Endothelial cell of umbilical vein (primary cell): ENCODE results near the gene TCHHL1. TPM values are rescaled to one million over a fixed set of nuclear protein-coding genes. Genes with fewer than 3 reads are reported as not detected.

ENCODE experiments used
- BruUV-seq: library from RNA; stranded (reverse); fragments of 400-500 nt; replicated peaks from 2 replicates; lab custom pipeline; 2021; lab: Mats Ljungman, UMichigan
- CTCF ChIA-PET: fragments of 300-600, 350-600 bp; sonication (Branson Sonifier 250); formaldehyde crosslinking; loops from one replicate; lab custom pipeline; 2021; ENCODE audit warnings: antibody characterized with exemption, inconsistent platforms; lab: Charles Lee
- POLR2A ChIA-PET: fragments of 300-600, 350-600 bp; sonication (Branson Sonifier 250); formaldehyde crosslinking; loops from one replicate; lab custom pipeline; 2021; ENCODE audit warnings: antibody characterized with exemption, inconsistent platforms; lab: Charles Lee
- DNase-seq: peaks from one replicate; pipeline ENCODE4 v3.0.0-alpha.2; 2011; ENCODE audit warnings: low read depth, low spot score
- FAIRE-seq: peaks from 2 replicates; lab custom pipeline; 2011; peaks lifted over from hg19 to GRCh38; lab: Jason Lieb, UNC
- H2AFZ ChIP-seq: 2 replicates; pipeline ENCODE4 v1.6.0; 2012; ENCODE audit warnings: low read depth, low read length, control low read depth, inconsistent platforms
- H3K27ac ChIP-seq: 2 replicates; pipeline ENCODE4 v1.5.1; 2011; ENCODE audit warnings: low read depth, mild to moderate bottlenecking, control low read depth, low read length, moderate library complexity; ENCODE audit not compliant: insufficient read depth
- H3K27me3 ChIP-seq, 2 experiments: 2 replicates each; pipeline versions ENCODE4 v1.6.0 to v1.6.1; 2011; ENCODE audit warnings: low read length in 2 of 2, mixed read lengths in 1 of 2; ENCODE audit not compliant: control insufficient read depth in 2 of 2, insufficient read depth in 2 of 2
- H3K36me3 ChIP-seq, 2 experiments: 2 replicates in 1 of 2; 3 replicates in 1 of 2; pipeline ENCODE4 v1.5.1; 2011; ENCODE audit warnings: low read length in 2 of 2, mild to moderate bottlenecking in 1 of 2, moderate library complexity in 1 of 2; ENCODE audit not compliant: control insufficient read depth in 2 of 2, insufficient read depth in 2 of 2; ENCODE audit errors: extremely low read depth in 1 of 2
- H3K4me1 ChIP-seq: 3 replicates; pipeline ENCODE4 v1.5.1; 2011; ENCODE audit warnings: mild to moderate bottlenecking, low read length; ENCODE audit not compliant: control insufficient read depth, insufficient read depth; ENCODE audit errors: extremely low read depth
- H3K4me2 ChIP-seq: 2 replicates; pipeline ENCODE4 v1.6.1; 2011; ENCODE audit warnings: low read length, control low read depth, mixed read lengths; ENCODE audit not compliant: insufficient read depth
- H3K4me3 ChIP-seq, 3 experiments: fragments of 200-600 bp in 1 of 3; sonication (generic), shearing (Covaris generic) in 1 of 3; replicated peaks in 1 of 3; 2 replicates each; pipeline ENCODE4 v1.5.1; 2011 to 2016; ENCODE audit warnings: control low read depth in 3 of 3, low read length in 3 of 3, mild to moderate bottlenecking in 2 of 3, inconsistent platforms in 1 of 3, low read depth in 1 of 3, moderate library complexity in 1 of 3; ENCODE audit not compliant: insufficient read depth in 1 of 3
- H3K79me2 ChIP-seq: 2 replicates; pipeline ENCODE4 v1.6.0; 2012; ENCODE audit warnings: low read length, inconsistent platforms; ENCODE audit not compliant: control insufficient read depth, insufficient read depth
- H3K9ac ChIP-seq: replicated peaks from 2 replicates; pipeline ENCODE3; 2011; ENCODE audit warnings: low read length, control low read depth; ENCODE audit not compliant: insufficient read depth; ENCODE audit errors: extremely low read depth
- H3K9me1 ChIP-seq: replicated peaks from 3 replicates; pipeline ENCODE4 v1.6.0; 2011; ENCODE audit warnings: mild to moderate bottlenecking, low read length; ENCODE audit not compliant: control insufficient read depth, insufficient read depth; ENCODE audit errors: extremely low read depth
- H3K9me3 ChIP-seq: replicated peaks from 2 replicates; pipeline ENCODE4 v1.5.1; 2012; ENCODE audit warnings: low read length, inconsistent platforms; ENCODE audit not compliant: control insufficient read depth, insufficient read depth
- H4K20me1 ChIP-seq: replicated peaks from 2 replicates; pipeline ENCODE3; 2011; ENCODE audit warnings: mild to moderate bottlenecking, low read length; ENCODE audit not compliant: control insufficient read depth, insufficient read depth; ENCODE audit errors: extremely low read depth
- FOS ChIP-seq: IDR thresholded peaks from 2 replicates; pipeline ENCODE4 v1.6.1; 2011; ENCODE audit warnings: mild to moderate bottlenecking, low read length, moderate library complexity, borderline replicate concordance; ENCODE audit not compliant: insufficient read depth
- JUN ChIP-seq: IDR thresholded peaks from 2 replicates; pipeline ENCODE4 v1.6.1; 2011; ENCODE audit warnings: borderline replicate concordance, low read depth; ENCODE audit not compliant: insufficient read length, insufficient read depth
- MAX ChIP-seq: IDR thresholded peaks from 2 replicates; pipeline ENCODE4 v1.6.1; 2011; ENCODE audit not compliant: insufficient read depth, insufficient read length
- POLR2AphosphoS5 ChIP-seq: IDR thresholded peaks from 2 replicates; pipeline ENCODE4 v1.6.1; 2012; ENCODE audit warnings: low read depth, mild to moderate bottlenecking, control low read depth, low read length, moderate library complexity; ENCODE audit not compliant: insufficient read depth
- dilution Hi-C: fragments of 300-500 bp; cut with MboI; formaldehyde crosslinking; loops from one replicate; pipeline ENCODE4 v1.15.0; 2019; ENCODE audit warnings: low sequenced_read_pairs; ENCODE audit not compliant: extremely low pct_ligation_motif_present
- intact Hi-C: fragments of 100-400 bp; cut with micrococcal nuclease; formaldehyde crosslinking; loops from one replicate; pipeline ENCODE4 v1.10.0; 2022
- polyA plus RNA-seq, 4 experiments: library from polyadenylated mRNA; depleted of rRNA in 3 of 4; stranded (reverse) in 3 of 4; unstranded in 1 of 4; fragments of >200 nt; gene quantifications; 2 replicates each; pipeline versions ENCODE4 v1.2.1 to v1.2.3, GENCODE V29; 2011 to 2012; ENCODE audit warnings: missing spikeins in 1 of 4
- total RNA-seq: library from RNA; stranded (reverse); gene quantifications from 2 replicates; pipeline ENCODE4 v1.2.3, GENCODE V29; 2021

Gene TCHHL1
- total and polyA plus RNA-seq, 2 donors (not counting 3 experiments of a cell fraction or from before 2014, with no cell fraction given), result not detected

DNA sequence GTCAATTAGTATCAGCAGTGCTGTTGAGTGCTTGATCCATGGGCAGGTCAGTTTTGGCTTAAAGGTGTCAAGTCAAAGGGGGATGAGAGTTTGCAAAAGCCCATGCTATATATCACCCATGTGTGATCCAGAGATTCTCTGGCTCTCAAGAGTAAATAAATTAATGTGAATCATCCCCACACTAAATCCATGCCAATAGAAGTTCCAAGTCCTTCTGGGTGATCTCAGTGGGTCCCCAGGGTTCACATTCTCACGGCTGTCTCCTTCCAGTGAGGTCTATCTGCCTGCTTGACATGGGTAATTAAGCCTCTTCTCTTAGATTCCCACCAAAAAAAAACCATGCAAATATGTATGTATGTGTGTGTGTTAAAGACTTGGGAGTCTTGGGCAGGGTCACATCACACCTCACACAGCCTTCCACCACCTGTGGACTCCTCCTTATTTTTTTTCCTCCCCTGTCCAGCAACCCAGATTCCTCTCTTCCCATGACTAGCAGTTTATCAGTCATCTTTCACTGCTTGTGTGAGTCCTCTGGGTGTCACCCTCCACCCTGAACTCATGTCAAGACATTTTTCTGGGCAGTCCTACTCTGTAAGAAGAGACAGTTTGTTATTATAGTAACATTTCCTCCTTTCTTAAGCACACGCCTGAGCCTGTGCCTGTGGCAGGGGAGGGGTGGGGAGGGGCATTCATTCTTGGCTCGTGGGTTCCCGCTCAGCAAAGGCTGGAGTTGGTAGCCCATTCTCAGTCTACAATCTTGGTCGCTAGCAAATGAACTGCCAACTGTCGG, 37.8 kb downstream of the TCHHL1 start:
- H3K4me2 ChIP-seq, result no peak overlapping the region
- BruUV-seq, result no TSS peak
- ChIA-PET POLR2A (no interaction called here), CTCF (interaction anchor here (0.5 to 5.1 kb wide), 7 partner anchors 17 to 408 kb away, joined by 3 to 88 read pairs (median 6); no protein-coding TSS in a partner anchor)
- no peaks in the 10 kb centered on the region for H3K79me2 ChIP-seq
- no peaks in the 10 kb centered on the region for H3K9me3 ChIP-seq
- dilution Hi-C loops, result no loop called here
- peaks cover 15 to 39% of the 10 kb centered on the region in 2 experiments for H3K27me3 ChIP-seq
- no peak overlapping the region for H3K27ac ChIP-seq
- H3K36me3 ChIP-seq, result no peaks in the 10 kb centered on the region
- H3K9me1 ChIP-seq, result no peaks in the 10 kb centered on the region
- FAIRE-seq (no peak), DNase-seq (no peak)
- H2AFZ ChIP-seq, result no peak overlapping the region
- no peak for TF ChIP-seq POLR2AphosphoS5
- no peak for TF ChIP-seq MAX
- no peak for TF ChIP-seq FOS
- no peak for TF ChIP-seq JUN
- no peak overlapping the region for H3K9ac ChIP-seq
- intact Hi-C loops, result loop anchor here (5.0 kb wide), 1 partner anchor 56 kb away; no protein-coding TSS in a partner anchor
- H3K4me1 ChIP-seq, result peaks cover 18% of the 10 kb centered on the region
- no peak overlapping the region for H3K4me3 ChIP-seq
- H4K20me1 ChIP-seq, result no peaks in the 10 kb centered on the region
